Astrocyte (in vitro differentiated cells and primary cell): ENCODE measurements around the gene CDCP1. TPM values are rescaled to one million over a fixed set of nuclear protein-coding genes. Genes with fewer than 3 reads are reported as not detected.

Source experiments
- DNase-seq: peaks from one replicate; pipeline ENCODE4 v3.0.0-alpha.2; 2010; ENCODE audit warnings: low read depth
- FAIRE-seq: peaks from 2 replicates; lab custom pipeline; 2011; peaks lifted over from hg19 to GRCh38; lab: Jason Lieb, UNC
- H2AFZ ChIP-seq: 2 replicates; pipeline ENCODE4 v1.6.0; 2012; ENCODE audit warnings: low read depth, low read length, inconsistent platforms
- H3K27ac ChIP-seq: 2 replicates; pipeline ENCODE4 v1.5.1; 2011; ENCODE audit warnings: low read depth, low read length, inconsistent platforms
- H3K27me3 ChIP-seq: 2 replicates; pipeline ENCODE4 v1.6.0; 2011; ENCODE audit warnings: low read length, inconsistent platforms; ENCODE audit not compliant: insufficient read depth
- H3K36me3 ChIP-seq: 2 replicates; pipeline ENCODE4 v1.5.1; 2011; ENCODE audit warnings: low read length, inconsistent platforms; ENCODE audit not compliant: insufficient read depth
- H3K4me1 ChIP-seq: 2 replicates; pipeline ENCODE4 v1.5.1; 2011; ENCODE audit warnings: low read length, inconsistent platforms; ENCODE audit not compliant: insufficient read depth
- H3K4me2 ChIP-seq: 2 replicates; pipeline ENCODE4 v1.6.0; 2012; ENCODE audit warnings: low read length, inconsistent platforms
- H3K4me3 ChIP-seq: 2 replicates; pipeline ENCODE4 v1.5.1; 2011; ENCODE audit warnings: low read depth, mild to moderate bottlenecking, low read length, inconsistent platforms; ENCODE audit not compliant: insufficient read depth
- H3K79me2 ChIP-seq: 2 replicates; pipeline ENCODE4 v1.6.0; 2012; ENCODE audit warnings: mild to moderate bottlenecking, low read length, inconsistent platforms; ENCODE audit not compliant: insufficient read depth
- H3K9ac ChIP-seq: 2 replicates; pipeline ENCODE4 v1.6.0; 2012; ENCODE audit warnings: mild to moderate bottlenecking, low read length, inconsistent platforms
- H3K9me3 ChIP-seq: 2 replicates; pipeline ENCODE4 v1.5.1; 2012; ENCODE audit warnings: low read depth, mild to moderate bottlenecking, low read length, inconsistent platforms; ENCODE audit not compliant: insufficient read depth
- H4K20me1 ChIP-seq: 2 replicates; pipeline ENCODE4 v1.6.0; 2012; ENCODE audit warnings: low read length, inconsistent platforms; ENCODE audit not compliant: insufficient read depth
- H3K27ac Mint-ChIP-seq: one replicate; pipeline ENCODE4 v1.8.0; 2021; ENCODE audit warnings: mild to moderate bottlenecking, mixed read lengths; ENCODE audit not compliant: unreplicated experiment
- H3K27me3 Mint-ChIP-seq: one replicate; pipeline ENCODE4 v1.8.0; 2021; ENCODE audit warnings: low read depth, mixed read lengths; ENCODE audit not compliant: unreplicated experiment
- H3K36me3 Mint-ChIP-seq: one replicate; pipeline ENCODE4 v1.8.0; 2021; ENCODE audit warnings: low read depth, mixed read lengths; ENCODE audit not compliant: unreplicated experiment
- H3K4me1 Mint-ChIP-seq: one replicate; pipeline ENCODE4 v1.8.0; 2021; ENCODE audit warnings: low read depth, mixed read lengths; ENCODE audit not compliant: unreplicated experiment
- H3K4me3 Mint-ChIP-seq: one replicate; pipeline ENCODE4 v1.8.0; 2021; ENCODE audit warnings: mild to moderate bottlenecking, moderate library complexity, mixed read lengths; ENCODE audit not compliant: unreplicated experiment
- H3K9me3 Mint-ChIP-seq: one replicate; pipeline ENCODE4 v1.8.0; 2021; ENCODE audit warnings: mild to moderate bottlenecking, mixed read lengths; ENCODE audit not compliant: unreplicated experiment
- EZH2 ChIP-seq: IDR thresholded peaks from 2 replicates; pipeline ENCODE4 v1.6.1; 2012; ENCODE audit warnings: mild to moderate bottlenecking, low read length, inconsistent platforms; ENCODE audit not compliant: insufficient read depth
- total RNA-seq: library from RNA; stranded (reverse); gene quantifications from 2 replicates; pipeline ENCODE4 v1.2.1, GENCODE V29; 2021
- TF ChIP-seq, protein P1 (sequence below): IDR thresholded peaks from 2 replicates; pipeline ENCODE4 v1.5.1; 2011; ENCODE audit warnings: low read depth, mild to moderate bottlenecking, inconsistent platforms, low read length, moderate library complexity; ENCODE audit not compliant: insufficient read depth

CDCP1 gene
- total RNA-seq, 1 donor from 2014 or later, result 6.8 TPM

DNA sequence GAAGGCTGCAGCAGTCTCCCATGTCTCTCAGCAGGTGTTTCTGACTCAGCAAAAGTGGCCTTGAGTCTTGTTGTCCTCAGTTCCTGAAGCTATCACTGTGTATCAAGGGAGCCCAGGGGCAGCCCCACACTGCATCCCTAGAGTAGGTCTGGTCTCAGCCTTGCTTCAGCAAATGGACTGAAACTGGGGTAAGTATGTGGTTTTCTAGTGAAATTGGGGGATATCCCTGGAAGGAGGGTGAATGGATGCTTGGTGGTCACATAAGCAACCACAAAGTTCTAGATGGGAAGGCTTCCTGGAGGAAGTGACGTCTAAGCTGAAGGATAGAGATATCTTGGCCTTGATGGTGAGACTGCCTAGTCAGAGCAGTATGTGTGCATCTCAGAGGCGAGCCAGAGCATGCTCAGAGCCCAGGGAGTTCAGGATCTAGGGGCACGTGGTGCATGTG is 41.5 kb upstream of the CDCP1 start:
- FAIRE-seq, result no peak
- Mint-ChIP-seq H3K4me1 (peaks cover 10% of the 10 kb centered on the region), H3K9me3 (no peaks in the 10 kb centered on the region), H3K36me3 (no peaks in the 10 kb centered on the region), H3K27ac (no peak overlapping the region), H3K27me3 (peaks cover 25% of the 10 kb centered on the region), H3K4me3 (no peak overlapping the region)
- no peak for DNase-seq
- H4K20me1 ChIP-seq, result no peaks in the 10 kb centered on the region
- no peaks in the 10 kb centered on the region for H3K79me2 ChIP-seq
- no peak overlapping the region for H2AFZ ChIP-seq
- H3K9ac ChIP-seq, result no peak overlapping the region
- H3K27me3 ChIP-seq, result peaks cover 4% of the 10 kb centered on the region
- H3K36me3 ChIP-seq, result no peaks in the 10 kb centered on the region
- H3K4me3 ChIP-seq, result no peak overlapping the region
- TF ChIP-seq, protein P1, sequence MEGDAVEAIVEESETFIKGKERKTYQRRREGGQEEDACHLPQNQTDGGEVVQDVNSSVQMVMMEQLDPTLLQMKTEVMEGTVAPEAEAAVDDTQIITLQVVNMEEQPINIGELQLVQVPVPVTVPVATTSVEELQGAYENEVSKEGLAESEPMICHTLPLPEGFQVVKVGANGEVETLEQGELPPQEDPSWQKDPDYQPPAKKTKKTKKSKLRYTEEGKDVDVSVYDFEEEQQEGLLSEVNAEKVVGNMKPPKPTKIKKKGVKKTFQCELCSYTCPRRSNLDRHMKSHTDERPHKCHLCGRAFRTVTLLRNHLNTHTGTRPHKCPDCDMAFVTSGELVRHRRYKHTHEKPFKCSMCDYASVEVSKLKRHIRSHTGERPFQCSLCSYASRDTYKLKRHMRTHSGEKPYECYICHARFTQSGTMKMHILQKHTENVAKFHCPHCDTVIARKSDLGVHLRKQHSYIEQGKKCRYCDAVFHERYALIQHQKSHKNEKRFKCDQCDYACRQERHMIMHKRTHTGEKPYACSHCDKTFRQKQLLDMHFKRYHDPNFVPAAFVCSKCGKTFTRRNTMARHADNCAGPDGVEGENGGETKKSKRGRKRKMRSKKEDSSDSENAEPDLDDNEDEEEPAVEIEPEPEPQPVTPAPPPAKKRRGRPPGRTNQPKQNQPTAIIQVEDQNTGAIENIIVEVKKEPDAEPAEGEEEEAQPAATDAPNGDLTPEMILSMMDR, result no peak
- no peak for TF ChIP-seq EZH2
- no peak overlapping the region for H3K27ac ChIP-seq
- peaks cover 11% of the 10 kb centered on the region for H3K4me1 ChIP-seq
- H3K4me2 ChIP-seq, result no peak overlapping the region
- H3K9me3 ChIP-seq, result no peaks in the 10 kb centered on the region

DNA sequence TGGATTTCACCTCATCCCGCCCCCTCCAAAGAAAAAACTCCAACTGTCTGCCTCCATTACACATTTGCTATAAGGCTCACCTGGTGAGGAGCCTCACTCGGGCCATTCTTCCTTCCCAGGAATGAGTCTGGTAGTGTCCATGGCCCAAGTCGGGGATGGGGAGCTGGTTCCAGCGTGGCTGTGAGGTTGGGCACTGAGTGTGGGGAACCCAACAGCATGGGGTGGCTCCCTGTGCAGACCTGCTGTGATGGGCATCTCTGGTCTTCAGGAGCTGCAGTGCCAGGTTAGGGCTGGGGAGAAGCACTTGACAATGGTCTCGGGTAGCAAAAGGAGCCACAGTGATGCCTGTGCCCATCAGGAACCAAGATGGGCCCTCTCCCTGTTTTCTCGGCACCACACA is 40.7 kb upstream of the CDCP1 start:
- Histone ChIP-seq H3K4me3 (no peak overlapping the region), H3K79me2 (no peaks in the 10 kb centered on the region), H3K36me3 (no peaks in the 10 kb centered on the region), H3K27ac (no peak overlapping the region), H3K4me2 (no peak overlapping the region), H4K20me1 (no peaks in the 10 kb centered on the region), H3K9ac (no peak overlapping the region), H3K9me3 (no peaks in the 10 kb centered on the region), H2AFZ (no peak overlapping the region), H3K4me1 (peaks cover 11% of the 10 kb centered on the region), H3K27me3 (peaks cover 4% of the 10 kb centered on the region)
- Mint-ChIP-seq H3K4me1 (peaks cover 11% of the 10 kb centered on the region), H3K9me3 (no peaks in the 10 kb centered on the region), H3K27me3 (peaks cover 19% of the 10 kb centered on the region), H3K27ac (no peak overlapping the region), H3K4me3 (no peak overlapping the region), H3K36me3 (no peaks in the 10 kb centered on the region)
- FAIRE-seq (no peak), DNase-seq (no peak)
- TF ChIP-seq, protein P1, result no peak
- TF ChIP-seq EZH2, result no peak

DNA sequence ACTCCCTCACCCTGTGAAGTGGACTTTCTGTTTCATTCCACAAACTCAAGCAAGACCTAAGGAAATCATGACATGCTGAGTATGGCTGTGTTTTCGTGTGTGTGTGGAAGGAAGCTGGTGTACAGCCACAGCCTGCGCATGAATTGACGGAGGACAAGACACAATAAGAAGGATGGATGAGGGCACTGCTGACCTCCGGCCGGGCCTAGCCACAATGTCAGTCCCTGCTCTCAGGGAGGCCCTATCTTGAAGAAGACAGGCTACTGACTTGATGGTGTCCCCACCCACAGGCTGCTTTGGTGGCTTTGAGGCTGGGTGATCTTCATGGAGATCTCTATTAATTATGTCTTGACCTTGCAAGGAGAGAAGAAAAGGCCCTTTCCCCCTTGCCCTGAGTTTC is 39.3 kb upstream of the CDCP1 start:
- H3K27ac ChIP-seq, result no peak overlapping the region
- TF ChIP-seq, protein P1, result no peak
- TF ChIP-seq EZH2, result no peak
- Mint-ChIP-seq H3K4me1 (peaks cover 11% of the 10 kb centered on the region), H3K27ac (no peak overlapping the region), H3K36me3 (no peaks in the 10 kb centered on the region), H3K9me3 (no peaks in the 10 kb centered on the region), H3K27me3 (peaks cover 12% of the 10 kb centered on the region), H3K4me3 (no peak overlapping the region)
- H3K9ac ChIP-seq, result no peak overlapping the region
- peaks cover 12% of the 10 kb centered on the region for H3K4me1 ChIP-seq
- no peak overlapping the region for H2AFZ ChIP-seq
- DNase-seq, result no peak
- no peak for FAIRE-seq
- H3K4me2 ChIP-seq, result no peak overlapping the region
- no peaks in the 10 kb centered on the region for H4K20me1 ChIP-seq
- H3K36me3 ChIP-seq, result no peaks in the 10 kb centered on the region
- no peaks in the 10 kb centered on the region for H3K79me2 ChIP-seq
- peaks cover 4% of the 10 kb centered on the region for H3K27me3 ChIP-seq
- H3K4me3 ChIP-seq, result no peak overlapping the region
- H3K9me3 ChIP-seq, result no peaks in the 10 kb centered on the region
